Measurements from ENCODE around the gene GNG7. TPM values are rescaled to one million over a fixed set of nuclear protein-coding genes. Genes with fewer than 3 reads are reported as not detected.
A peak's percentile ranks its signal among the peaks of the same experiment; 100 is the strongest.

The GNG7 gene
- total RNA-seq, 4 donors from 2014 or later: 2.1 to 4.3 (median 3.0) TPM

- 58% methylated on average over 34 of the region's 35 CpGs for WGBS
- H3K9me3 ChIP-seq: no peaks in the 10 kb centered on the region
- DNase-seq (ENCODE audit: low spot score in 2 of 2): no peak
- peaks cover 46% of the 10 kb centered on the region for H3K36me3 ChIP-seq
- TF ChIP-seq POLR2AphosphoS5 (IDR thresholded peaks at IDR 0.05) (no peak), POLR2A (IDR thresholded peaks at IDR 0.05) (no peak), CTCF (IDR thresholded peaks at IDR 0.05) (no peak), EP300 (IDR thresholded peaks at IDR 0.05) (no peak)
- no peak overlapping the region for H3K27ac ChIP-seq
- H3K4me3 ChIP-seq: no peak overlapping the region
- H3K27me3 ChIP-seq: no peaks in the 10 kb centered on the region
- peaks cover 16% of the 10 kb centered on the region for H3K4me1 ChIP-seq
Measured at GRCh38 chr19:2733930-2734588, 31.6 kb upstream of the GNG7 start.

- peaks cover 8% of the 10 kb centered on the region for H3K4me1 ChIP-seq
- H3K27me3 ChIP-seq: peaks cover 3% of the 10 kb centered on the region
- peaks cover 46% of the 10 kb centered on the region for H3K36me3 ChIP-seq
- H3K9me3 ChIP-seq: no peaks in the 10 kb centered on the region
- TF ChIP-seq EP300 (IDR thresholded peaks at IDR 0.05) (no peak), POLR2AphosphoS5 (IDR thresholded peaks at IDR 0.05) (no peak), POLR2A (IDR thresholded peaks at IDR 0.05) (no peak), CTCF (IDR thresholded peaks at IDR 0.05) (no peak)
- no peak for DNase-seq (ENCODE audit: low spot score in 2 of 2)
- no peak overlapping the region for H3K27ac ChIP-seq
- 95% methylated on average over 10 of the region's 38 CpGs for WGBS
- no peak overlapping the region for H3K4me3 ChIP-seq
Measured at GRCh38 chr19:2732883-2733282, 30.4 kb upstream of the GNG7 start.

GRCh38 chr19:2732157-2732725 is 29.7 kb upstream of the GNG7 start:
- no peak for DNase-seq (ENCODE audit: low spot score in 2 of 2)

GRCh38 chr19:2731181-2731995 is 28.9 kb upstream of the GNG7 start:
- 87% methylated on average over 21 of the region's 41 CpGs for WGBS
- peak in 1 of 2 donors; percentile 74 for DNase-seq (ENCODE audit: low spot score in 2 of 2)
- Histone ChIP-seq H3K4me3 (no peak overlapping the region), H3K27ac (no peak overlapping the region), H3K36me3 (peaks cover 40% of the 10 kb centered on the region), H3K9me3 (no peaks in the 10 kb centered on the region), H3K4me1 (peaks cover 15% of the 10 kb centered on the region), H3K27me3 (peaks cover 15% of the 10 kb centered on the region)
- TF ChIP-seq EP300 (IDR thresholded peaks at IDR 0.05) (no peak), CTCF (IDR thresholded peaks at IDR 0.05) (no peak), POLR2A (IDR thresholded peaks at IDR 0.05) (no peak)

More at GRCh38 chr19:2732157-2732725, 29.7 kb upstream of the GNG7 start:
- Histone ChIP-seq H3K36me3 (peaks cover 46% of the 10 kb centered on the region), H3K4me1 (peaks cover 8% of the 10 kb centered on the region), H3K9me3 (no peaks in the 10 kb centered on the region), H3K4me3 (no peak overlapping the region), H3K27me3 (peaks cover 6% of the 10 kb centered on the region), H3K27ac (no peak overlapping the region)
- WGBS: 84% methylated on average over 5 of the region's 33 CpGs
- no peak for TF ChIP-seq CTCF (IDR thresholded peaks at IDR 0.05)
- TF ChIP-seq POLR2AphosphoS5 (IDR thresholded peaks at IDR 0.05): no peak

All from suprapubic skin (tissue), 4 donors.